VCaP (cell line): ENCODE results near the gene P4HA1.

Experiments used
- H3K27ac ChIP-seq: fragments of 450-650 bp; 2 replicates; pipeline ENCODE4 v1.5.1; 2017
- CTCF ChIP-seq: fragments of 450-650 bp; conservative IDR thresholded peaks from 2 replicates; pipeline ENCODE4 v1.5.1; 2017; ENCODE audit warnings: mild to moderate bottlenecking, moderate library complexity

P4HA1 gene

GRCh38 chr10:73106301-73106700 lies 9.6 kb upstream of the P4HA1 start:
- H3K27ac ChIP-seq, result no peak overlapping the region
- no peak for TF ChIP-seq CTCF

DNA sequence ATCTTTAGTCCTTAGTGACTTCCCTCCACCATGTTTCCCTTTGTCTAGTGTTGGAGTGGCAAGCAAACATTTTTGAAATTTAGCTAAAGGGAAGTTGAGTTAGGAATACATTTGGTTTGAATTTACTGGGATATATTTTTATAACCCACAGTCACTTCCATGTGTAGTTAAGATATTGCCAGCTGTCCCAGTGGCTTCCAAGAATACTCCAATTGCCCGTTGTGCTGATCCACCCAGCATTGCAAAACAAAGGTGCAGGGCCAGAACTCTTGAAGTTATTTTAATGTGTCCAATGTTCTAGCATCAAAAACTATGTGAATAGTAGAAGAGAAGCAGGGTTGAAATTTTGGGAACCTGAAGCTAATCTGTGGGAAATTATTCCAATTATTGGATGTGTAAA lies 2.5 kb upstream of the P4HA1 start:
- no peak for TF ChIP-seq CTCF
- peak overlapping the region; percentile 92 for H3K27ac ChIP-seq

DNA sequence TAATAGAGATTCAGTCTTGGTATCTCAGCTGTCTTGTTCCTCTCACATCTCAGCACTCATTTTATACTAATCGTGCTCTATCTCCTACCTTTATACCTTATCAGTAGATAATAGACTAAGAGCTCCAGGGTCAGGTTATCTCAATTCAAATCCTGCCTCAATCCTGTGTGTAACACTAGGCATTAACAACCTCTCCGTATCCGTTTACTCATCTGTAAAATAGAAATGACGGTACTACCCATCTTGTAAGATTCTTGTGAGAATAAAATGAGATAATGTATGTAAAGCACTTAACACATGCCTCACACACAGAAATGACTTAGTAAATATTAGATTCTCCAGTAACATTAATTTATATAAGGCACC lies 622 bp upstream of the P4HA1 start:
- no peak for TF ChIP-seq CTCF
- H3K27ac ChIP-seq, result peak overlapping the region; percentile 92

GRCh38 chr10:73096041-73096448 lies 621 bp downstream of the P4HA1 start:
- TF ChIP-seq CTCF, result no peak
- H3K27ac ChIP-seq, result peak overlapping the region; percentile 92

- H3K27ac ChIP-seq, result peak overlapping the region; percentile 92
These were observed 1.1 kb downstream of the P4HA1 start for GRCh38 chr10:73095481-73096021.

DNA sequence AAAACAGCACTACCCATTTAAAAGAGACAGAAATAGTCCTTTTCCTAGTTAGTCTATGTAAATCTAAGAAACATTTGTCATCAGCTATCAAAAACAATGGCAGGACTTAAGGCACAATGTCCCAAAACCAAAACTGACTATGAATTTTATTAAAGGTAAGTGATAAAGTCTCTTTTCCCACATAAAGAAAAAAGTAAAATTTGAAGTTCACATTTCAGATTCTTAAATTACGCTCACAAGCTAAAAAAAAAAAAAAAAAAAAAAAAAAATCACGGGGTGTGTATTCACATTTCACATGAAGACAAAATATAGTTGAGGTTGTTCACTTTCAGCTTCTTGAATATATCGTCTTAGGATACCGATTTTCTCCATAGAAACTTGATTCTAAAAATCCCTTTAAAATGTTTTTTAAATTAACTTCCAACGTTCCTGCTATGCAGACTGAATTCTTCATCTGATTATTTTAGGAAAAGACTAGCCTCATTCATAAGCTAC lies 1.6 kb downstream of the P4HA1 start:
- no peak for TF ChIP-seq CTCF
- H3K27ac ChIP-seq, result peak overlapping the region; percentile 92

More at GRCh38 chr10:73095481-73096021, 1.1 kb downstream of the P4HA1 start:
- TF ChIP-seq CTCF, result no peak

DNA sequence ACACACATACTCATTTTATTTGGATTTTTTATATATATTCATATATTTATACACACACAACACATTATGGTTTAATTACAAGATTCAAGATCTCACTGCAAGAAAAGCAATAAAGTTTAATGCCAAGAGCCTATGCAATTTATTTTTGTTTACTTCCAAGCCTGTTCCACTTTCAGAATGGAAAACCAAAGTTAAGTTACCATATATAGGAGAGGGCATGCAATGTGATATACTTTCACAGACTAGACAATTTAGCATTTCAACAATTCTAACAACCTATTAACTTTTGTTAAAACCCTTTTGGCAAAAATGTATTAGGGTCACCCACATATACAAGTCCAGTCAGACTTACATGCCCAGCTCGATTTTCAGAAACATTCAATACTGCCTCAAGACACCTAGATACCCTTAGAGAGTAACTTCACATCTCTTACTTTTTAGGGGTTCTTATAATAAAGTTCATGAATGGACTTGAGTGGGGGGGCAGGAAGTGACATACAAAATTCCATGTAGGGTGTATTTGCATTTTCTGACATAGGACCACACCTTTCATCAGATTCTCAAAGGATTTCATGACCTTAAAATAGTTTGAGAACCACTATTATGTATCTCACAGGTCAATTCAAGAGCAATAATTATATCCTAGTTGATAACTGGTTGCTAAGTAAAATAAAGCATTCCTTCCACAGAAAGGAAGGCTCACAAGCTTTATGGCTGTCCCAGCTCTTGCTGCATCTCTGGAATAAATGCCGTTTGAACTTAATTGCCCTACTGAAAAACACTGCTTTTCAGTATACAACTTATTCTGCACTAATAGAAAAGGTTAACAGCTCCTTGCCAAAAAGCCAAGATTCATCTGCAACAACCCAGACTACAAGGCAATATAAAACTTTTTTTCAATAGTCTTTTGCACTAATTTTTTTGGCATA lies 2.5 kb downstream of the P4HA1 start:
- peak overlapping the region; percentile 92 for H3K27ac ChIP-seq

More for the DNA sequence above, 2.5 kb downstream of the P4HA1 start:
- no peak for TF ChIP-seq CTCF
